HEK293 (cell line): ENCODE measurements around the gene SDC3.

Experiments used
- CTCF ChIA-PET: fragments of 350-600 bp; formaldehyde crosslinking; extraction: SDS; loops from one replicate; lab custom pipeline; 2021; ENCODE audit warnings: antibody characterized with exemption; lab: Yijun Ruan, JAX
- POLR2A ChIA-PET: fragments of 300-600 bp; formaldehyde crosslinking; extraction: SDS; loops from one replicate; lab custom pipeline; 2020; ENCODE audit warnings: antibody characterized with exemption, inconsistent platforms; lab: Yijun Ruan, JAX
- H3K27ac ChIP-seq: fragments of 200-500 bp; sonication (Bioruptor generic); 2 replicates; pipeline ENCODE4 v1.5.1; 2014; ENCODE audit warnings: low read depth, low read length, control low read depth, inconsistent platforms; ENCODE audit errors: extremely low read depth
- H3K36me3 ChIP-seq, 2 experiments: fragments of 200-500 bp in 1 of 2; sonication (Bioruptor generic) in 1 of 2; 1 replicate in 1 of 2; 2 replicates in 1 of 2; pipeline ENCODE4 v1.5.1; 2014 to 2017; ENCODE audit warnings: inconsistent platforms in 2 of 2, low read length in 2 of 2; ENCODE audit not compliant: control insufficient read depth in 2 of 2, insufficient read depth in 1 of 2
- H3K4me1 ChIP-seq: fragments of 200-500 bp; sonication (Bioruptor generic); 2 replicates; pipeline ENCODE4 v1.5.1; 2014; ENCODE audit warnings: mild to moderate bottlenecking, low read length, inconsistent platforms; ENCODE audit not compliant: control insufficient read depth, insufficient read depth
- H3K4me3 ChIP-seq: 2 replicates; pipeline ENCODE4 v1.5.1; 2011; ENCODE audit warnings: low read depth, mild to moderate bottlenecking, control low read depth, low read length, moderate library complexity
- H3K9me3 ChIP-seq: fragments of 200-500 bp; sonication (Bioruptor generic); 2 replicates; pipeline ENCODE4 v1.5.1; 2014; ENCODE audit warnings: low read depth, low read length, inconsistent platforms; ENCODE audit not compliant: control insufficient read depth, insufficient read depth
- BCL11A ChIP-seq: fragments of 450-650 bp; formaldehyde crosslinking; IDR thresholded peaks from 2 replicates; pipeline ENCODE4 v1.5.1; 2016; ENCODE audit warnings: low read depth, missing biosample characterization, missing genetic modification characterization
- EGR2 ChIP-seq: fragments of 450-650 bp; formaldehyde crosslinking; IDR thresholded peaks from 2 replicates; pipeline ENCODE4 v1.5.1; 2016; ENCODE audit warnings: low read depth, missing biosample characterization, missing genetic modification characterization
- GLIS1 ChIP-seq: fragments of 450-650 bp; formaldehyde crosslinking; IDR thresholded peaks from 2 replicates; pipeline ENCODE4 v1.5.1; 2016; ENCODE audit warnings: missing biosample characterization, missing genetic modification characterization
- ZBTB48 ChIP-seq: fragments of 450-650 bp; formaldehyde crosslinking; IDR thresholded peaks from 2 replicates; pipeline ENCODE4 v1.5.1; 2016; ENCODE audit warnings: missing biosample characterization, missing genetic modification characterization
- ZFHX2 ChIP-seq: fragments of 450-650 bp; formaldehyde crosslinking; conservative IDR thresholded peaks from 2 replicates; pipeline ENCODE4 v1.5.1; 2016; ENCODE audit warnings: missing biosample characterization, missing genetic modification characterization
- ZFP3 ChIP-seq: fragments of 450-650 bp; formaldehyde crosslinking; IDR thresholded peaks from 2 replicates; pipeline ENCODE4 v1.5.1; 2016; ENCODE audit warnings: low read depth, missing biosample characterization, missing genetic modification characterization
- ZFP41 ChIP-seq: fragments of 450-650 bp; formaldehyde crosslinking; IDR thresholded peaks from 2 replicates; pipeline ENCODE4 v1.5.1; 2016; ENCODE audit warnings: missing biosample characterization, missing genetic modification characterization, borderline replicate concordance
- ZNF146 ChIP-seq: fragments of 450-650 bp; formaldehyde crosslinking; IDR thresholded peaks from 2 replicates; pipeline ENCODE4 v1.5.1; 2016; ENCODE audit warnings: missing biosample characterization, missing genetic modification characterization
- ZNF174 ChIP-seq: fragments of 450-650 bp; formaldehyde crosslinking; IDR thresholded peaks from 2 replicates; pipeline ENCODE4 v1.5.0; 2017; ENCODE audit warnings: missing biosample characterization, mild to moderate bottlenecking, missing genetic modification characterization
- ZNF214 ChIP-seq: fragments of 450-650 bp; formaldehyde crosslinking; IDR thresholded peaks from 2 replicates; pipeline ENCODE4 v1.5.1; 2017; ENCODE audit warnings: missing biosample characterization, mild to moderate bottlenecking, missing genetic modification characterization, borderline replicate concordance
- ZNF23 ChIP-seq: fragments of 450-650 bp; formaldehyde crosslinking; IDR thresholded peaks from 2 replicates; pipeline ENCODE4 v1.5.1; 2016; ENCODE audit warnings: missing biosample characterization, missing genetic modification characterization, borderline replicate concordance
- ZNF266 ChIP-seq: fragments of 450-650 bp; formaldehyde crosslinking; IDR thresholded peaks from 2 replicates; pipeline ENCODE4 v1.5.1; 2016; ENCODE audit warnings: missing biosample characterization, missing genetic modification characterization, low read depth
- ZNF423 ChIP-seq: fragments of 450-650 bp; formaldehyde crosslinking; IDR thresholded peaks from 2 replicates; pipeline ENCODE4 v1.5.1; 2016; ENCODE audit warnings: missing biosample characterization, missing genetic modification characterization
- ZNF473 ChIP-seq: fragments of 450-650 bp; formaldehyde crosslinking; IDR thresholded peaks from 2 replicates; pipeline ENCODE4 v1.5.1; 2017; ENCODE audit warnings: missing biosample characterization, missing genetic modification characterization
- ZNF529 ChIP-seq: fragments of 450-650 bp; formaldehyde crosslinking; IDR thresholded peaks from 2 replicates; pipeline ENCODE4 v1.5.1; 2017; ENCODE audit warnings: missing genetic modification characterization, missing biosample characterization; ENCODE audit not compliant: insufficient replicate concordance
- ZNF600 ChIP-seq: fragments of 450-650 bp; formaldehyde crosslinking; IDR thresholded peaks from 2 replicates; pipeline ENCODE4 v1.5.1; 2016; ENCODE audit warnings: missing biosample characterization, missing genetic modification characterization
- ZNF610 ChIP-seq: fragments of 450-650 bp; formaldehyde crosslinking; IDR thresholded peaks from 2 replicates; pipeline ENCODE4 v1.5.1; 2016; ENCODE audit warnings: missing biosample characterization, missing genetic modification characterization, borderline replicate concordance
- ZNF624 ChIP-seq: fragments of 450-650 bp; formaldehyde crosslinking; IDR thresholded peaks from 2 replicates; pipeline ENCODE4 v1.5.1; 2017; ENCODE audit warnings: missing biosample characterization, missing genetic modification characterization
- ZNF660 ChIP-seq: fragments of 450-650 bp; IDR thresholded peaks from 2 replicates; pipeline ENCODE4 v1.5.1; 2018; ENCODE audit warnings: missing biosample characterization, mild to moderate bottlenecking, missing genetic modification characterization
- ZNF701 ChIP-seq: fragments of 450-650 bp; formaldehyde crosslinking; IDR thresholded peaks from 2 replicates; pipeline ENCODE4 v1.5.1; 2016; ENCODE audit warnings: missing biosample characterization, missing genetic modification characterization
- ZNF768 ChIP-seq: fragments of 450-650 bp; formaldehyde crosslinking; IDR thresholded peaks from 2 replicates; pipeline ENCODE4 v1.5.1; 2018; ENCODE audit warnings: missing biosample characterization, mild to moderate bottlenecking, missing genetic modification characterization
- ZNF776 ChIP-seq: fragments of 450-650 bp; formaldehyde crosslinking; IDR thresholded peaks from 2 replicates; pipeline ENCODE4 v1.5.0; 2017; ENCODE audit warnings: missing biosample characterization, missing genetic modification characterization, borderline replicate concordance
- ZNF830 ChIP-seq: fragments of 450-650 bp; IDR thresholded peaks from 2 replicates; pipeline ENCODE4 v1.5.0; 2018; ENCODE audit warnings: missing biosample characterization, missing genetic modification characterization, low read depth, mild to moderate bottlenecking, moderate library complexity
- ZNF843 ChIP-seq: fragments of 450-650 bp; formaldehyde crosslinking; IDR thresholded peaks from 2 replicates; pipeline ENCODE4 v1.5.1; 2016; ENCODE audit warnings: missing biosample characterization, missing genetic modification characterization
- TF ChIP-seq, protein P1 (sequence below): fragments of 450-650 bp; formaldehyde crosslinking; IDR thresholded peaks from 2 replicates; pipeline ENCODE4 v1.5.1; 2016; ENCODE audit warnings: missing biosample characterization, missing genetic modification characterization
- TF ChIP-seq, protein P2 (sequence below): fragments of 450-650 bp; formaldehyde crosslinking; IDR thresholded peaks from 2 replicates; pipeline ENCODE4 v1.5.1; 2017; ENCODE audit warnings: missing biosample characterization, missing genetic modification characterization
- TF ChIP-seq, protein P3 (sequence below): fragments of 450-650 bp; formaldehyde crosslinking; IDR thresholded peaks from 2 replicates; pipeline ENCODE4 v1.5.1; 2016; ENCODE audit warnings: missing biosample characterization, missing genetic modification characterization, low read depth

Gene SDC3

DNA sequence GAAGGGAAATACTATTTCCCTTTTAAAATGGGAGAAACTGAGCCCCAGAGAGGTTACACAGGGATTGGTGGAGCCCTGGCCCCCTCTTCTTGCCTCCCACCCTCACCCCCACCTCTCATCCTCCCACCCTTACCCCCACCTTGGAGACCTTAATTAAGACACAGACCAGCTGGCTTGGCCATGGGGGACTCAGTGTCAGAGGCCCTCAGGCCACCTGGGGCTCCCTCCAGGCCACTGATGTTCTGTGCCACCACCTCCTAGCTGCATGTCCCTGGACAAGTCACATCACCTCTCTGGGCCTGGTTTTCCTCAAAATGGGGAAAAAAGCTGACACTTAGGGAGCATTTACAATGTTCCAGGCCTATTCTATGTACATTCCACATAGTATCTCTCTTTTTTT is 51.5 kb downstream of the SDC3 start:
- Histone ChIP-seq H3K36me3 (no peaks in the 10 kb centered on the region), H3K9me3 (no peaks in the 10 kb centered on the region)
- no peak for TF ChIP-seq ZNF776 (tag by site-specific recombination)
- peak; percentile 62 for TF ChIP-seq GLIS1
- TF ChIP-seq ZNF624 (tag by site-specific recombination), result no peak
- TF ChIP-seq ZFHX2 (tag by site-specific recombination), result 0 out of 2 replicates have a peak, but pooled peaks have one; percentile 11
- TF ChIP-seq ZNF830, result no peak
- no peak for TF ChIP-seq ZNF214 (tag by site-specific recombination)
- no peak for TF ChIP-seq ZNF600 (tag by site-specific recombination)
- TF ChIP-seq, all 188 proteins: peak for 2
- Histone ChIP-seq H3K27ac (no peak overlapping the region), H3K4me1 (peaks cover 5% of the 10 kb centered on the region; the same call in 1 of the 2 replicates), H3K4me3 (no peak overlapping the region)
- ChIA-PET POLR2A (no interaction called here), CTCF (interaction anchor here (0.6 to 1.7 kb wide), 4 partner anchors 11 to 215 kb away, joined by 3 to 4 read pairs (median 4); no protein-coding TSS in a partner anchor)

DNA sequence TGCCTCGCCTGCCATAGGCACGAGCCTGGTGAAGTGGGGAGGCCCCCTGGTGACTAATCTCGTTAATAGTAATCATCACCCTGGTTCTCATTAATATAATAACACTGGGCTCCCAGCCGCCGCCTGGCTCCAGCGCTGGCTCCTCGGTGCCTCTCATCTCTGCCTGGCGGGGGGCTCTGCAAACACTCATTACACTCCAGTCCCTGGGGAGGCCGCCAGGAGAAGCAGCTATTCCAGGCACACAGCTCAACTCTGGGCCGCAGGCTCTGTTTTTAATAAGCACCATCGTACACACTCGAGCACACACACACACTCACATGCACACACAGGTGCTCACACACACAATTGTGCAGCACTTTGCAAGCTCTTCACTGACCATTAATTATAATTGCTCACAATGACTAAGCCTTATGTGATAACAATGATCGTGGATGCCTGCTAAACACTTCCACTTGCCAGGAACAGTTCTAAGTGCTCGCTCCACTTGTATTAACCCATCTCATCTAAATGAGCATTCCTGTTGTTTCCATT is 52.2 kb downstream of the SDC3 start:
- POLR2A ChIA-PET, result no interaction called here
- H3K36me3 ChIP-seq, result no peaks in the 10 kb centered on the region
- H3K4me1 ChIP-seq, result peaks cover 5% of the 10 kb centered on the region; the same call in 1 of the 2 replicates
- H3K27ac ChIP-seq, result peak overlapping the region; percentile 10; the same call in 1 of the 2 replicates
- no peak overlapping the region for H3K4me3 ChIP-seq
- no peaks in the 10 kb centered on the region for H3K9me3 ChIP-seq
- CTCF ChIA-PET, result interaction anchor here (0.6 to 1.7 kb wide), 2 partner anchors 10 to 216 kb away, joined by 4 read pairs; no protein-coding TSS in a partner anchor
- TF ChIP-seq ZNF660 (tag by site-specific recombination), result 0 out of 2 replicates have a peak, but pooled peaks have one; percentile 8
- TF ChIP-seq, protein P1, sequence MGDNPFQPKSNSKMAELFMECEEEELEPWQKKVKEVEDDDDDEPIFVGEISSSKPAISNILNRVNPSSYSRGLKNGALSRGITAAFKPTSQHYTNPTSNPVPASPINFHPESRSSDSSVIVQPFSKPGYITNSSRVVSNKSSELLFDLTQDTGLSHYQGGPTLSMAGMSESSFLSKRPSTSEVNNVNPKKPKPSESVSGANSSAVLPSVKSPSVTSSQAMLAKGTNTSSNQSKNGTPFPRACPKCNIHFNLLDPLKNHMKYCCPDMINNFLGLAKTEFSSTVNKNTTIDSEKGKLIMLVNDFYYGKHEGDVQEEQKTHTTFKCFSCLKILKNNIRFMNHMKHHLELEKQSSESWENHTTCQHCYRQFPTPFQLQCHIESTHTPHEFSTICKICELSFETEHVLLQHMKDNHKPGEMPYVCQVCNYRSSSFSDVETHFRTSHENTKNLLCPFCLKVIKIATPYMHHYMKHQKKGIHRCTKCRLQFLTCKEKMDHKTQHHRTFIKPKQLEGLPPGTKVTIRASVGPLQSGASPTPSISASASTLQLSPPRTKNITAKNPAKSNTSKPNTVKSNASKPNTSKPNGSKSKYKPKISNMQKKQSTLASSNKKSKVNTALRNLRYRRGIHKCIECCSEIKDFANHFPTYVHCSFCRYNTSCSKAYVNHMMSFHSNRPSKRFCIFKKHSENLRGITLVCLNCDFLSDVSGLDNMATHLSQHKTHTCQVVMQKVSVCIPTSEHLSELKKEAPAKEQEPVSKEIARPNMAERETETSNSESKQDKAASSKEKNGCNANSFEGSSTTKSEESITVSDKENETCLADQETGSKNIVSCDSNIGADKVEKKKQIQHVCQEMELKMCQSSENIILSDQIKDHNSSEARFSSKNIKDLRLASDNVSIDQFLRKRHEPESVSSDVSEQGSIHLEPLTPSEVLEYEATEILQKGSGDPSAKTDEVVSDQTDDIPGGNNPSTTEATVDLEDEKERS (tag by site-specific recombination), result no peak
- TF ChIP-seq ZNF701 (tag by site-specific recombination), result no peak
- no peak for TF ChIP-seq ZNF473 (tag by site-specific recombination)
- TF ChIP-seq, protein P2, sequence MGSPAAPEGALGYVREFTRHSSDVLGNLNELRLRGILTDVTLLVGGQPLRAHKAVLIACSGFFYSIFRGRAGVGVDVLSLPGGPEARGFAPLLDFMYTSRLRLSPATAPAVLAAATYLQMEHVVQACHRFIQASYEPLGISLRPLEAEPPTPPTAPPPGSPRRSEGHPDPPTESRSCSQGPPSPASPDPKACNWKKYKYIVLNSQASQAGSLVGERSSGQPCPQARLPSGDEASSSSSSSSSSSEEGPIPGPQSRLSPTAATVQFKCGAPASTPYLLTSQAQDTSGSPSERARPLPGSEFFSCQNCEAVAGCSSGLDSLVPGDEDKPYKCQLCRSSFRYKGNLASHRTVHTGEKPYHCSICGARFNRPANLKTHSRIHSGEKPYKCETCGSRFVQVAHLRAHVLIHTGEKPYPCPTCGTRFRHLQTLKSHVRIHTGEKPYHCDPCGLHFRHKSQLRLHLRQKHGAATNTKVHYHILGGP, result no peak
- TF ChIP-seq ZNF610, result no peak; the same call in 1 of the 2 replicates
- no peak for TF ChIP-seq ZNF146 (tag by site-specific recombination)
- no peak for TF ChIP-seq ZNF174
- no peak for TF ChIP-seq ZNF266 (tag by site-specific recombination)
- no peak for TF ChIP-seq EGR2 (tag by site-specific recombination)
- TF ChIP-seq ZFP41 (tag by site-specific recombination), result no peak
- TF ChIP-seq, protein P3, sequence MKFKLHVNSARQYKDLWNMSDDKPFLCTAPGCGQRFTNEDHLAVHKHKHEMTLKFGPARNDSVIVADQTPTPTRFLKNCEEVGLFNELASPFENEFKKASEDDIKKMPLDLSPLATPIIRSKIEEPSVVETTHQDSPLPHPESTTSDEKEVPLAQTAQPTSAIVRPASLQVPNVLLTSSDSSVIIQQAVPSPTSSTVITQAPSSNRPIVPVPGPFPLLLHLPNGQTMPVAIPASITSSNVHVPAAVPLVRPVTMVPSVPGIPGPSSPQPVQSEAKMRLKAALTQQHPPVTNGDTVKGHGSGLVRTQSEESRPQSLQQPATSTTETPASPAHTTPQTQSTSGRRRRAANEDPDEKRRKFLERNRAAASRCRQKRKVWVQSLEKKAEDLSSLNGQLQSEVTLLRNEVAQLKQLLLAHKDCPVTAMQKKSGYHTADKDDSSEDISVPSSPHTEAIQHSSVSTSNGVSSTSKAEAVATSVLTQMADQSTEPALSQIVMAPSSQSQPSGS, result 0 out of 2 replicates have a peak, but pooled peaks have one; percentile 9
- TF ChIP-seq BCL11A (tag by site-specific recombination), result peak; percentile 70
- no peak for TF ChIP-seq ZNF23 (tag by site-specific recombination)
- TF ChIP-seq ZNF843 (tag by site-specific recombination), result peak; percentile 84
- TF ChIP-seq ZNF423 (tag by site-specific recombination), result peak; percentile 98
- no peak; the same call in 1 of the 2 replicates for TF ChIP-seq ZNF768 (tag by site-specific recombination)
- TF ChIP-seq ZNF529 (tag by site-specific recombination), result no peak
- TF ChIP-seq ZBTB48 (tag by site-specific recombination), result 0 out of 2 replicates have a peak, but pooled peaks have one; percentile 40
- TF ChIP-seq ZFP3 (tag by site-specific recombination), result no peak
